Peyer's patch (tissue), 4 donors: ENCODE results near the gene GPLD1. TPM values are rescaled to one million over a fixed set of nuclear protein-coding genes. Genes with fewer than 3 reads are reported as not detected.

Source experiments
- DNase-seq, 3 donors: peaks; one replicate each; pipeline ENCODE4 v3.0.0-alpha.2; 2017 to 2019
- H3K27ac ChIP-seq, 4 donors: fragments of 200-600 bp; sonication (generic); one replicate each; pipeline ENCODE4 v1.5.1; 2016 to 2019
- H3K27me3 ChIP-seq, 2 donors: fragments of 200-600 bp; sonication (generic); one replicate each; pipeline ENCODE4 v1.5.1; 2019
- H3K36me3 ChIP-seq, 3 donors: fragments of 200-600 bp; sonication (generic); one replicate each; pipeline ENCODE4 v1.5.1; 2016 to 2019
- H3K4me1 ChIP-seq, 4 donors: fragments of 200-600 bp; sonication (generic); one replicate each; pipeline ENCODE4 v1.5.1; 2016 to 2019
- H3K4me3 ChIP-seq, 4 donors: fragments of 200-600 bp; sonication (generic); 1 replicate in 3 of 4; 2 replicates in 1 of 4; pipeline ENCODE4 v1.5.1; 2016 to 2019; ENCODE audit warnings: mild to moderate bottlenecking in 1 of 4
- H3K9me3 ChIP-seq, 4 donors: fragments of 200-600 bp; sonication (generic); one replicate each; pipeline ENCODE4 v1.5.1; 2016 to 2019; ENCODE audit warnings: mild to moderate bottlenecking in 1 of 4
- CTCF ChIP-seq, 6 experiments: fragments of 450-650 bp in 4 of 6; fragments of 200-600 bp in 2 of 6; sonication (generic) in 1 of 6; IDR thresholded peaks; one replicate each; pipeline ENCODE4 v1.5.1; 2017 to 2019; ENCODE audit warnings: antibody characterized with exemption in 6 of 6, mild to moderate bottlenecking in 3 of 6, moderate library complexity in 1 of 6
- POLR2A ChIP-seq, 2 donors: fragments of 450-650 bp; IDR thresholded peaks; one replicate each; pipeline ENCODE4 v1.5.1; 2017; ENCODE audit warnings: antibody characterized with exemption in 2 of 2, mild to moderate bottlenecking in 2 of 2, moderate library complexity in 2 of 2
- total RNA-seq, 4 donors: library from RNA; depleted of rRNA; stranded (reverse); fragments of >200 nt; gene quantifications; one replicate each; pipeline ENCODE4 v1.1.0, GENCODE V29; 2016

Gene GPLD1
- total RNA-seq, 4 donors from 2014 or later: 2.1 TPM; not detected in 3

GRCh38 chr6:24432611-24433010 is 56.8 kb downstream of the GPLD1 start:
- Histone ChIP-seq H3K36me3 (no peaks in the 10 kb centered on the region), H3K27me3 (no peaks in the 10 kb centered on the region), H3K9me3 (no peaks in the 10 kb centered on the region), H3K27ac (no peak overlapping the region), H3K4me1 (no peaks in the 10 kb centered on the region), H3K4me3 (no peak overlapping the region)
- no peak for TF ChIP-seq POLR2A (IDR thresholded peaks at IDR 0.05)
- TF ChIP-seq CTCF (IDR thresholded peaks at IDR 0.05): no peak
- DNase-seq: no peak

DNA sequence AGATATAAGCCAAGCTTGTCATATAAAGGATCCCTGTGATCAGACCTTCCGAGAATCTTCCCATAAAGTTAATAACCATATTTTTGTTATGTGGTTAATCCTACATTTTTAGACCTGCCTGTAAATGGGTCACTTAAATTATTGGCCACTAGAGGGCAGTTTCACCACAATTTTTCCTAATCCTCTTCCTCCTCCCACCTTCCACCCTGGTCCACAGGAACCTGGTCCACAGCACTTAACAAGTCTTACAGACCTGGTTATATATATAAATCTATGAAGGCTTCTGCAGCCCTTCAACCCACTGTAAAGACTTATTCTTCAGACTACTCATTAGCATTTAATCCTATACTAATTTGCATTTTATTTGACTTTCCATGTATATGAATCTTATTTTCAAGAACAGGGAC is 58.3 kb downstream of the GPLD1 start:
- TF ChIP-seq POLR2A (IDR thresholded peaks at IDR 0.05): no peak
- TF ChIP-seq CTCF (IDR thresholded peaks at IDR 0.05): peak; percentile 29 to 73 (median 57)

GRCh38 chr6:24430086-24430485 is 59.3 kb downstream of the GPLD1 start:
- DNase-seq: no peak
- Histone ChIP-seq H3K9me3 (no peaks in the 10 kb centered on the region), H3K27ac (no peak overlapping the region), H3K27me3 (no peaks in the 10 kb centered on the region), H3K4me1 (no peaks in the 10 kb centered on the region), H3K36me3 (peaks cover 0 to 10% (median 0%) of the 10 kb centered on the region in 3 donors), H3K4me3 (no peak overlapping the region)
- no peak for TF ChIP-seq CTCF (IDR thresholded peaks at IDR 0.05)
- TF ChIP-seq POLR2A (IDR thresholded peaks at IDR 0.05): no peak

More for the DNA sequence above, 58.3 kb downstream of the GPLD1 start:
- H3K27me3 ChIP-seq: no peaks in the 10 kb centered on the region
- H3K27ac ChIP-seq: no peak overlapping the region
- DNase-seq: no peak
- no peaks in the 10 kb centered on the region for H3K9me3 ChIP-seq
- no peak overlapping the region for H3K4me3 ChIP-seq
- H3K4me1 ChIP-seq: no peaks in the 10 kb centered on the region
- H3K36me3 ChIP-seq: peaks cover 0 to under 1% (median 0%) of the 10 kb centered on the region in 3 donors

DNA sequence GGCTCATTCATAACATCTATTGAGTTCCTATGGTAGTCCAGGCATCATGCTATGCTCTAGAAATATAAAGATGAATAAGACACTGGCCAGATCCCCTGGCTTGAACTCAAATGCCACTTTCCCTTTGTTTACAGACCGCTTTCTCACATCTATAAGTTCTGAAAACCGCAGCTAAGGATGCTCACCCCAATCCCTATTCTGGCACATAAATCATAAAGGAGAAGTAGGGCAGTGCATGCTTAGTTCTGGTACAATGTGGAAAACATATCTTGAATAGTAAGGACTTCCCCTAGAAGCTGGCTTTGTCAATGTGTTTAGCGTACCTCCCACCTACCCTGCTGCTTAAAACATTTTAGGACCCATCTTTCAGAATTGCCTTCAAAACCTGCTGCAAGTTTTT is 60.2 kb downstream of the GPLD1 start:
- no peaks in the 10 kb centered on the region for H3K9me3 ChIP-seq
- no peak for TF ChIP-seq POLR2A (IDR thresholded peaks at IDR 0.05)
- no peak for TF ChIP-seq CTCF (IDR thresholded peaks at IDR 0.05)
- H3K4me3 ChIP-seq: no peak overlapping the region
- H3K27ac ChIP-seq: no peak overlapping the region
- no peaks in the 10 kb centered on the region for H3K27me3 ChIP-seq
- no peaks in the 10 kb centered on the region for H3K4me1 ChIP-seq
- no peak for DNase-seq
- peaks cover 0 to 19% (median 0%) of the 10 kb centered on the region in 3 donors for H3K36me3 ChIP-seq

DNA sequence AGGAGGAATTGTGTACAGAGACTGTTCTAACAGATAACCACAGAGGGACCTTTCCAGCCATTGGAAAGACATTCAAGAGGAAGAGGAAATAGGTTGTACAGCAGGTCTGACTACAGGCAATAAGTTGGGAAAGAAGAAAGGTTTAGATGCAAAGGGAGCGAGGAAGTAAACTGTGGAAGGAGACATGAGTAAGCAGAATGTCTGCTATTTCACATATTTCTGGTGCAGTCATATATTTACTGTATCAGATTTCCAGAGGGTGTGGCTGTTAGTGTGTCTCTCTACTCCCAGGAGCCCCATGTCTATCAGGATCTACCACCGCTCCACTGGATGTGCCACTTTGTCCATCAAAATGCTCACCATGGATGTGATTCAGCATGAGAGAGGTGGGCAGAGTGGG is 60.8 kb downstream of the GPLD1 start:
- peaks cover 0 to 25% (median 0%) of the 10 kb centered on the region in 3 donors for H3K36me3 ChIP-seq
- H3K27ac ChIP-seq: no peak overlapping the region
- H3K9me3 ChIP-seq: no peaks in the 10 kb centered on the region
- no peaks in the 10 kb centered on the region for H3K27me3 ChIP-seq
- TF ChIP-seq CTCF (IDR thresholded peaks at IDR 0.05): no peak
- no peak for TF ChIP-seq POLR2A (IDR thresholded peaks at IDR 0.05)
- H3K4me1 ChIP-seq: no peaks in the 10 kb centered on the region
- no peak for DNase-seq
- H3K4me3 ChIP-seq: no peak overlapping the region
